GM18499 (cell line): ENCODE measurements around the gene ERCC2.

Experiments
- ATAC-seq: cut with Tn5 transposase; IDR thresholded peaks from one replicate; pipeline ENCODE4 v1.9.1; 2021; ENCODE audit warnings: moderate number of reproducible peaks; ENCODE audit not compliant: insufficient read depth, unreplicated experiment

Gene ERCC2

GRCh38 chr19:45356760-45357444, 13.5 kb downstream of the ERCC2 start:
- no peak for ATAC-seq

GRCh38 chr19:45355910-45356309, 14.5 kb downstream of the ERCC2 start:
- no peak for ATAC-seq

GRCh38 chr19:45355402-45355801, 15.0 kb downstream of the ERCC2 start:
- ATAC-seq: no peak

GRCh38 chr19:45354241-45354842, 16.0 kb downstream of the ERCC2 start:
- no peak for ATAC-seq

GRCh38 chr19:45352914-45353796, 17.2 kb downstream of the ERCC2 start:
- ATAC-seq: no peak

GRCh38 chr19:45352471-45352870, 17.9 kb downstream of the ERCC2 start:
- no peak for ATAC-seq

- ATAC-seq: no peak
Measured at GRCh38 chr19:45352062-45352461, 18.3 kb downstream of the ERCC2 start.

- no peak for ATAC-seq
Measured at GRCh38 chr19:45351401-45351952, 18.9 kb downstream of the ERCC2 start.

- no peak for ATAC-seq
Measured at GRCh38 chr19:45350477-45351058, 19.8 kb downstream of the ERCC2 start.

- no peak for ATAC-seq
Measured at GRCh38 chr19:45349430-45349941, 20.9 kb downstream of the ERCC2 start.

- no peak for ATAC-seq
Measured at GRCh38 chr19:45349126-45349415, 21.3 kb downstream of the ERCC2 start.

- ATAC-seq: no peak
Measured at GRCh38 chr19:45348367-45349125, 21.8 kb downstream of the ERCC2 start.

GRCh38 chr19:45347570-45348366, 22.6 kb downstream of the ERCC2 start:
- ATAC-seq: no peak

GRCh38 chr19:45346449-45346848, 23.9 kb downstream of the ERCC2 start:
- no peak for ATAC-seq

- ATAC-seq: no peak
Measured at GRCh38 chr19:45345506-45345860, 24.9 kb downstream of the ERCC2 start.

- no peak for ATAC-seq
Measured at GRCh38 chr19:45344621-45345505, 25.5 kb downstream of the ERCC2 start.

- ATAC-seq: no peak
Measured at GRCh38 chr19:45342911-45343310, 27.5 kb downstream of the ERCC2 start.

GRCh38 chr19:45340899-45341453, 29.4 kb downstream of the ERCC2 start:
- ATAC-seq: no peak
